Activated naive CD4-positive, alpha-beta T cell (primary cell): ENCODE results near the gene DBNL.

Source experiments
- DNase-seq, 4 experiments: peaks; one replicate each; lab custom pipeline; 2025; lab: John Stamatoyannopoulos, UW

The DBNL gene

GRCh38 chr7:44110719-44111635 is 66.5 kb downstream of the DBNL start:
- no peak for DNase-seq
